AG04449 (cell line): ENCODE data around the gene COL2A1.

Experiments
- CTCF ChIA-PET: fragments of 350-600 bp; formaldehyde crosslinking; extraction: SDS; loops from one replicate; lab custom pipeline; 2021; ENCODE audit warnings: antibody characterized with exemption; lab: Yijun Ruan, JAX
- POLR2A ChIA-PET: fragments of 400-600, 350-600 bp; formaldehyde crosslinking; extraction: SDS; loops from one replicate; lab custom pipeline; 2020; ENCODE audit warnings: antibody characterized with exemption, inconsistent platforms; lab: Yijun Ruan, JAX
- DNase-seq: peaks from one replicate; pipeline ENCODE4 v3.0.0-alpha.2; 2010; ENCODE audit warnings: low read depth, low spot score
- H3K4me3 ChIP-seq: 2 replicates; pipeline ENCODE4 v1.5.1; 2011; ENCODE audit warnings: low read depth, mild to moderate bottlenecking, control low read depth, low read length
- CTCF ChIP-seq: IDR thresholded peaks from one replicate; pipeline ENCODE4 v1.5.1; 2011; ENCODE audit warnings: mild to moderate bottlenecking, moderate library complexity, low read length, control low read depth, inconsistent platforms; ENCODE audit not compliant: insufficient read depth; ENCODE audit errors: missing control alignments

COL2A1 gene

GRCh38 chr12:47931187-47931586 is 73.1 kb downstream of the COL2A1 start:
- H3K4me3 ChIP-seq: no peak overlapping the region
- DNase-seq: no peak
- TF ChIP-seq CTCF: no peak
- POLR2A ChIA-PET: no interaction called here
- CTCF ChIA-PET: interaction anchor here (0.7 kb wide), 1 partner anchor 32 kb away, joined by 3 read pairs; the partner anchor contains the start of gene TMEM106C

GRCh38 chr12:47930634-47931033 is 73.6 kb downstream of the COL2A1 start:
- no peak for TF ChIP-seq CTCF
- DNase-seq: no peak
- no peak overlapping the region for H3K4me3 ChIP-seq
- ChIA-PET POLR2A (no interaction called here), CTCF (interaction anchor here (0.7 to 1.2 kb wide), 2 partner anchors 19 to 33 kb away, joined by 3 read pairs; partner anchors contain the start of gene TMEM106C)

- no peak for TF ChIP-seq CTCF
- H3K4me3 ChIP-seq: no peak overlapping the region
- ChIA-PET POLR2A (no interaction called here), CTCF (interaction anchor here (0.7 to 2.7 kb wide), 2 partner anchors 22 to 36 kb away, joined by 3 to 10 read pairs; partner anchors contain the start of gene TMEM106C)
- DNase-seq: no peak
These were observed 76.9 kb downstream of the COL2A1 start for GRCh38 chr12:47927346-47927745.
